Suprapubic skin (tissue), 3 donors: ENCODE results near the gene DENND4C.
"Not testable (repeated sequence)": the region's sequence is repeated elsewhere in the genome, so short reads cannot be mapped to it uniquely, and the experiment has no call there.

ENCODE experiments used
- CTCF ChIP-seq, 2 donors: fragments of 200-600 bp in 1 of 2; fragments of 450-650 bp in 1 of 2; sonication (generic) in 1 of 2; IDR thresholded peaks; one replicate each; pipeline ENCODE4 v1.5.1; 2016 to 2019; ENCODE audit warnings: antibody characterized with exemption in 2 of 2, mild to moderate bottlenecking in 1 of 2, moderate library complexity in 1 of 2
- EP300 ChIP-seq: sonication (generic); formaldehyde crosslinking; IDR thresholded peaks from one replicate; pipeline ENCODE4 v1.6.1; 2017; ENCODE audit warnings: antibody characterized with exemption

DNA sequence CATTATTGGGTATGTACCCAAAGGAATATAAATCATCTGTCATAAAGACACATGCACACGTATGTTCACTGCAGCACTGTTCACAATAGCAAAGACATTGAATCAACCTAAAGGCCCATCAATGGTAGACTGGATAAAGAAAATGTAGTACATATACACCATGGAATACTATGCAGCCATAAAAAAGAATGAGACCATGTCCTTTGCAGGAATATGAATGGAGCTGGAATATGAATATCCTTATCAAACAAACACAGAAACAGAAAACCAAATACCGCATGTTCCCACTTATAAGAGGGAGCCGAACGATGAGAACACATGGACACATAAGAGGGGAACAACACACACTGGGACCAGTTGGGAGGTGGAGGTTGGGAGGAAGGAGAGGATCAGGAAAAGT, 159.0 kb downstream of the DENND4C start:
- not testable (repeated sequence) for TF ChIP-seq CTCF (IDR thresholded peaks at IDR 0.05); EP300
